ENCODE data around the gene PGGT1B.

DNA sequence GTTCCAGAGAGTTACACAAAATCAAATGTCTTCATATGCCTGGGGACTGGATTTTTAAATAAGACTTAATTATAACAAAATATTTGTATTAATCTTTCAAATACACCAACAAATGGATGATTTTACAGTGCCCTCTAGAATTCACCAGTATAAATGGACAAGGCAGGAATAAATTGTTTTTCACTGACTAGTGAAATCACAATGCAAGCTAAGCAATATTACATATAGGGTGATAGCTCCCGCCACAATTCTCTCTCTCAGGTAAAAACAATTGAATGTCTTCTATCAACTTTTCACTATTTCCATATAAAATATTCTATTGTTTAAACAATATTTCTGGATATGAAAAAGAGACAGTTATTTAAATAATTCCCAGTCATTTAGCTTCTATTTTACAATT lies 41.8 kb upstream of the PGGT1B start:
- no peak for TF ChIP-seq BHLHE40 (IDR thresholded peaks at IDR 0.05; ENCODE audit: borderline replicate concordance)
- TF ChIP-seq FOXM1 (IDR thresholded peaks at IDR 0.05; ENCODE audit: borderline replicate concordance): no peak
- no peak for TF ChIP-seq SP1 (IDR thresholded peaks at IDR 0.05)
- no peak for TF ChIP-seq SUZ12 (IDR thresholded peaks at IDR 0.05)
- no peak for TF ChIP-seq ZNF384 (IDR thresholded peaks at IDR 0.05)
- TF ChIP-seq CTBP1 (IDR thresholded peaks at IDR 0.05; ENCODE audit: borderline replicate concordance): no peak
- no peak for TF ChIP-seq LEF1 (IDR thresholded peaks at IDR 0.05; ENCODE audit: borderline replicate concordance)
- TF ChIP-seq FOXA1 (IDR thresholded peaks at IDR 0.05): no peak
- no peak for TF ChIP-seq NFRKB (IDR thresholded peaks at IDR 0.05)
- TF ChIP-seq, protein P1, sequence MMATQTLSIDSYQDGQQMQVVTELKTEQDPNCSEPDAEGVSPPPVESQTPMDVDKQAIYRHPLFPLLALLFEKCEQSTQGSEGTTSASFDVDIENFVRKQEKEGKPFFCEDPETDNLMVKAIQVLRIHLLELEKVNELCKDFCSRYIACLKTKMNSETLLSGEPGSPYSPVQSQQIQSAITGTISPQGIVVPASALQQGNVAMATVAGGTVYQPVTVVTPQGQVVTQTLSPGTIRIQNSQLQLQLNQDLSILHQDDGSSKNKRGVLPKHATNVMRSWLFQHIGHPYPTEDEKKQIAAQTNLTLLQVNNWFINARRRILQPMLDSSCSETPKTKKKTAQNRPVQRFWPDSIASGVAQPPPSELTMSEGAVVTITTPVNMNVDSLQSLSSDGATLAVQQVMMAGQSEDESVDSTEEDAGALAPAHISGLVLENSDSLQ (IDR thresholded peaks at IDR 0.05): no peak
- TF ChIP-seq ELF4 (IDR thresholded peaks at IDR 0.05): no peak

All from HEK293T (cell line).